ENCODE data around the gene ECHDC1.

ECHDC1 gene

DNA sequence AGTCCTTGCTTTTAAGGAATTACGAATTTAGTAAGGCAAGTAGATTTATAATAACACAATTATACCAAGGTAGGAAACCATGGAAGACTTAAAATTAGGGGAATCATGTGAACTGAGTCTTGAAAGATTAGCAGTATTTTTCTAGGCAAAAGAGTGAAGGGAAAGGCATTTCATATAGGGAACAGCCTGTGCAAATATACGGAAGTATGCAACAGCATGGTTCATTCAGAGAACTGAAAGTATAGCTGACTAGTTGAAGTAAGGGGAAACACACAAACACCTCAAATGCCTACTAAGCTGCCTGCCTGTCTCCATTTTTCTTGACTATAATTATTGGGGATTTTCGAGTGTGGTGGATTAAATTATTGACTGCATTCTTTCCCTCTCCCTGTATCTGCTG lies 39.0 kb upstream of the ECHDC1 start:
- Histone ChIP-seq H3K4me3 (ENCODE audit: low read depth in 1 of 2, low read length in 2 of 2) (no peak overlapping the region), H3K9me3 (ENCODE audit: insufficient read depth, low read length, severe bottlenecking) (no peaks in the 10 kb centered on the region), H4K20me1 (ENCODE audit: insufficient read depth, low read length) (no peaks in the 10 kb centered on the region), H3K4me1 (ENCODE audit: insufficient read depth, low read length) (no peaks in the 10 kb centered on the region), H3K36me3 (ENCODE audit: insufficient read depth, low read length) (no peaks in the 10 kb centered on the region), H3K4me2 (ENCODE audit: insufficient read depth, low read length) (no peak overlapping the region), H3K9ac (ENCODE audit: low read depth, low read length) (no peak overlapping the region), H3K27me3 (ENCODE audit: insufficient read depth, low read length, poor library complexity) (no peaks in the 10 kb centered on the region), H3K79me2 (ENCODE audit: insufficient read depth, low read length) (no peaks in the 10 kb centered on the region), H2AFZ (ENCODE audit: low read depth, low read length) (no peak overlapping the region), H3K27ac (ENCODE audit: low read length) (no peak overlapping the region)
- ATAC-seq (ENCODE audit: insufficient read depth, low read depth), result no peak
- DNase-seq, result no peak
- TF ChIP-seq, protein P1, sequence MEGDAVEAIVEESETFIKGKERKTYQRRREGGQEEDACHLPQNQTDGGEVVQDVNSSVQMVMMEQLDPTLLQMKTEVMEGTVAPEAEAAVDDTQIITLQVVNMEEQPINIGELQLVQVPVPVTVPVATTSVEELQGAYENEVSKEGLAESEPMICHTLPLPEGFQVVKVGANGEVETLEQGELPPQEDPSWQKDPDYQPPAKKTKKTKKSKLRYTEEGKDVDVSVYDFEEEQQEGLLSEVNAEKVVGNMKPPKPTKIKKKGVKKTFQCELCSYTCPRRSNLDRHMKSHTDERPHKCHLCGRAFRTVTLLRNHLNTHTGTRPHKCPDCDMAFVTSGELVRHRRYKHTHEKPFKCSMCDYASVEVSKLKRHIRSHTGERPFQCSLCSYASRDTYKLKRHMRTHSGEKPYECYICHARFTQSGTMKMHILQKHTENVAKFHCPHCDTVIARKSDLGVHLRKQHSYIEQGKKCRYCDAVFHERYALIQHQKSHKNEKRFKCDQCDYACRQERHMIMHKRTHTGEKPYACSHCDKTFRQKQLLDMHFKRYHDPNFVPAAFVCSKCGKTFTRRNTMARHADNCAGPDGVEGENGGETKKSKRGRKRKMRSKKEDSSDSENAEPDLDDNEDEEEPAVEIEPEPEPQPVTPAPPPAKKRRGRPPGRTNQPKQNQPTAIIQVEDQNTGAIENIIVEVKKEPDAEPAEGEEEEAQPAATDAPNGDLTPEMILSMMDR (IDR thresholded peaks at IDR 0.05; ENCODE audit: borderline replicate concordance, extremely low read depth, low read length, poor library complexity, severe bottlenecking), result no peak
- no peak for TF ChIP-seq EZH2 (IDR thresholded peaks at IDR 0.05; ENCODE audit: borderline replicate concordance, low read depth, low read length, severe bottlenecking)

DNA sequence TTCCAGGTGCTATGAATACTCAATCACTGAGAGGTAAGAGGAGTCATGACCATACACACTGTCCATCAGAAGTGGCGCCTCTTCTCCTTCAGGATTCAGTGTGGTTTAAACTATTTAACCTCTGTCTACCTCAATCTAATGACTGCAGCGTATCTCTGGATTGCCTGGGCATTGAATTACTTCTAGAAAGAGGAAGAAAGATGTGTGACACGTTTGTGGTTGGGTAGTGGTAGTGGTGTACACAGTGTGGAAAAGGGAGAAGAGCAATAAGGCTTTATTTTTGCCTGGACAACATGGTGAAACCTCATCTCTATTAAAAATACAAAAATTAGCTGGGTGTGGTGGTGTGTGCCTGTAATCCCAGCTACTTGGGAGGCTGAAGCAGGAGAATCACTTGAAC lies 38.0 kb upstream of the ECHDC1 start:
- H3K4me3 ChIP-seq (ENCODE audit: low read depth in 1 of 2, low read length in 2 of 2), result no peak overlapping the region
- H3K9ac ChIP-seq (ENCODE audit: low read depth, low read length), result no peak overlapping the region
- H3K4me2 ChIP-seq (ENCODE audit: insufficient read depth, low read length), result no peak overlapping the region
- no peak overlapping the region for H2AFZ ChIP-seq (ENCODE audit: low read depth, low read length)
- H3K79me2 ChIP-seq (ENCODE audit: insufficient read depth, low read length), result no peaks in the 10 kb centered on the region
- TF ChIP-seq EZH2 (IDR thresholded peaks at IDR 0.05; ENCODE audit: borderline replicate concordance, low read depth, low read length, severe bottlenecking), result no peak
- TF ChIP-seq, protein P1 (IDR thresholded peaks at IDR 0.05; ENCODE audit: borderline replicate concordance, extremely low read depth, low read length, poor library complexity, severe bottlenecking), result no peak
- no peaks in the 10 kb centered on the region for H3K36me3 ChIP-seq (ENCODE audit: insufficient read depth, low read length)
- H3K27ac ChIP-seq (ENCODE audit: low read length), result no peak overlapping the region
- H3K27me3 ChIP-seq (ENCODE audit: insufficient read depth, low read length, poor library complexity), result no peaks in the 10 kb centered on the region
- no peaks in the 10 kb centered on the region for H3K4me1 ChIP-seq (ENCODE audit: insufficient read depth, low read length)
- H4K20me1 ChIP-seq (ENCODE audit: insufficient read depth, low read length), result no peaks in the 10 kb centered on the region
- no peak for ATAC-seq (ENCODE audit: insufficient read depth, low read depth)
- no peak for DNase-seq
- no peaks in the 10 kb centered on the region for H3K9me3 ChIP-seq (ENCODE audit: insufficient read depth, low read length, severe bottlenecking)

DNA sequence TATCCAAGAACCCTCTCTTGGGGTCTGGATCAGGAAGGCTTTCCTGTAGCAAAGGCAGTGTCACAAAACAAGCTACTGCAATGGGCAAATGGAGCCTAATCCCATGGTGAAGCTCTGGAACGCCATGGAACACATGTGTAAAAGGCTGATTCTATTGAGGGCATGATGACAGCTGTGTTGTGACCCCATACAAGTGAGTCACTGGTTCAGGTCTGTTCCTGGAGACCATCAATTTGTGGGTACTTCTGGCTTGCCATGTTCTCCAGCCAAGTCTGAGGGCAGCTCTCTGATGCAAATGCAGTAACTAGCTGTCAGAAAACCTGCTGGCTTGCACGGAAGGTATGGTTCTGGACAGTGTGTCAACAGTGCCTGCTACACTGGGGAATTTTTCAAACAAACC lies 33.3 kb upstream of the ECHDC1 start:
- H4K20me1 ChIP-seq (ENCODE audit: insufficient read depth, low read length), result no peaks in the 10 kb centered on the region
- DNase-seq, result no peak
- H3K36me3 ChIP-seq (ENCODE audit: insufficient read depth, low read length), result no peaks in the 10 kb centered on the region
- H2AFZ ChIP-seq (ENCODE audit: low read depth, low read length), result no peak overlapping the region
- TF ChIP-seq, protein P1 (IDR thresholded peaks at IDR 0.05; ENCODE audit: borderline replicate concordance, extremely low read depth, low read length, poor library complexity, severe bottlenecking), result no peak
- no peak for TF ChIP-seq EZH2 (IDR thresholded peaks at IDR 0.05; ENCODE audit: borderline replicate concordance, low read depth, low read length, severe bottlenecking)
- no peak overlapping the region for H3K4me3 ChIP-seq (ENCODE audit: low read depth in 1 of 2, low read length in 2 of 2)
- H3K4me2 ChIP-seq (ENCODE audit: insufficient read depth, low read length), result no peak overlapping the region
- ATAC-seq (ENCODE audit: insufficient read depth, low read depth), result no peak
- H3K4me1 ChIP-seq (ENCODE audit: insufficient read depth, low read length), result no peaks in the 10 kb centered on the region
- peaks cover 3% of the 10 kb centered on the region for H3K9me3 ChIP-seq (ENCODE audit: insufficient read depth, low read length, severe bottlenecking)
- H3K27me3 ChIP-seq (ENCODE audit: insufficient read depth, low read length, poor library complexity), result no peaks in the 10 kb centered on the region
- no peak overlapping the region for H3K9ac ChIP-seq (ENCODE audit: low read depth, low read length)
- no peaks in the 10 kb centered on the region for H3K79me2 ChIP-seq (ENCODE audit: insufficient read depth, low read length)
- no peak overlapping the region for H3K27ac ChIP-seq (ENCODE audit: low read length)

DNA sequence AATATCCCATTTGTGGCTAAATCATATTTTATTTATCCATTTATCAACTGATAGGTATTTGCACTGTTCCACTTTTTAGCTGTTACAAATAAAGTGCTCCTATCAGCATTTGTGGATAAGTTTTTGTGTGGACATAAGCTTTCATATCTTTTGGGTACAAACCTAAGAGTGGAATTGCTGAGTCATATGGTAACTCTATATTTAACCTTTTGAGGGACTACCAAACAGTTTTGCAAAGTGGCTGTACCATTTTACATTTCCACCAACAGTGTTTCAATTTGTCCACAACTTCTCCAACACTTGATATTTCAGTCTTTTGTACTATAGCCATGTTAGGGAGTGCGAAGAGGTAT lies 23.6 kb upstream of the ECHDC1 start:
- no peaks in the 10 kb centered on the region for H3K27me3 ChIP-seq (ENCODE audit: insufficient read depth, low read length, poor library complexity)
- no peak overlapping the region for H3K27ac ChIP-seq (ENCODE audit: low read length)
- DNase-seq, result no peak
- no peaks in the 10 kb centered on the region for H3K36me3 ChIP-seq (ENCODE audit: insufficient read depth, low read length)
- H3K4me2 ChIP-seq (ENCODE audit: insufficient read depth, low read length), result no peak overlapping the region
- no peak overlapping the region for H3K4me3 ChIP-seq (ENCODE audit: low read depth in 1 of 2, low read length in 2 of 2)
- no peak for ATAC-seq (ENCODE audit: insufficient read depth, low read depth)
- no peak overlapping the region for H2AFZ ChIP-seq (ENCODE audit: low read depth, low read length)
- no peaks in the 10 kb centered on the region for H3K4me1 ChIP-seq (ENCODE audit: insufficient read depth, low read length)
- H3K79me2 ChIP-seq (ENCODE audit: insufficient read depth, low read length), result no peaks in the 10 kb centered on the region
- no peak for TF ChIP-seq EZH2 (IDR thresholded peaks at IDR 0.05; ENCODE audit: borderline replicate concordance, low read depth, low read length, severe bottlenecking)
- TF ChIP-seq, protein P1 (IDR thresholded peaks at IDR 0.05; ENCODE audit: borderline replicate concordance, extremely low read depth, low read length, poor library complexity, severe bottlenecking), result no peak
- no peaks in the 10 kb centered on the region for H3K9me3 ChIP-seq (ENCODE audit: insufficient read depth, low read length, severe bottlenecking)
- no peaks in the 10 kb centered on the region for H4K20me1 ChIP-seq (ENCODE audit: insufficient read depth, low read length)
- no peak overlapping the region for H3K9ac ChIP-seq (ENCODE audit: low read depth, low read length)

All from DND-41 (cell line).